Smooth muscle cell (in vitro differentiated cells): ENCODE measurements around the gene NCOA6. TPM values are rescaled to one million over a fixed set of nuclear protein-coding genes. Genes with fewer than 3 reads are reported as not detected.

ENCODE experiments used
- DNase-seq: peaks from one replicate; lab custom pipeline; 2025; ENCODE audit not compliant: unreplicated experiment; lab: John Stamatoyannopoulos, UW
- H2AFZ ChIP-seq: fragments of 200-600 bp; sonication (generic); 2 replicates; pipeline ENCODE4 v1.6.0; 2016; ENCODE audit warnings: antibody characterized with exemption, low read depth, mild to moderate bottlenecking
- H3F3A ChIP-seq: fragments of 200-600 bp; sonication (generic); 2 replicates; pipeline ENCODE4 v1.6.0; 2017; ENCODE audit warnings: antibody characterized with exemption, low read depth
- H3K27ac ChIP-seq: fragments of 200-600 bp; sonication (generic); 2 replicates; pipeline ENCODE4 v1.5.1; 2016; ENCODE audit warnings: low read depth, mild to moderate bottlenecking
- H3K27me3 ChIP-seq: fragments of 200-600 bp; sonication (generic); 2 replicates; pipeline ENCODE4 v1.6.1; 2016; ENCODE audit warnings: low read depth, mild to moderate bottlenecking
- H3K36me3 ChIP-seq: fragments of 200-600 bp; sonication (generic); 2 replicates; pipeline ENCODE4 v1.5.1; 2016; ENCODE audit warnings: low read depth
- H3K4me1 ChIP-seq: fragments of 200-600 bp; sonication (generic); 2 replicates; pipeline ENCODE4 v1.5.1; 2016; ENCODE audit warnings: low read depth
- H3K4me2 ChIP-seq: fragments of 200-600 bp; sonication (generic); 2 replicates; pipeline ENCODE4 v1.6.0; 2016; ENCODE audit warnings: mild to moderate bottlenecking
- H3K4me3 ChIP-seq: fragments of 200-600 bp; sonication (generic); 2 replicates; pipeline ENCODE4 v1.5.1; 2016; ENCODE audit warnings: mild to moderate bottlenecking
- H3K79me2 ChIP-seq: fragments of 200-600 bp; sonication (generic); 2 replicates; pipeline ENCODE4 v1.6.0; 2016; ENCODE audit warnings: low read depth, mild to moderate bottlenecking
- H3K9ac ChIP-seq: fragments of 200-600 bp; sonication (generic); 2 replicates; pipeline ENCODE4 v1.6.0; 2016; ENCODE audit warnings: low read depth
- H3K9me3 ChIP-seq: fragments of 200-600 bp; sonication (generic); replicated peaks from 2 replicates; pipeline ENCODE4 v1.5.1; 2016; ENCODE audit warnings: low read depth
- H4K20me1 ChIP-seq: fragments of 200-600 bp; sonication (generic); 2 replicates; pipeline ENCODE4 v1.6.0; 2016; ENCODE audit warnings: low read depth
- WGBS: methylation state at CpG from one replicate; pipeline ENCODE4 v1.1.7; 2016; ENCODE audit warnings: low lambda C conversion rate; 5-methylcytosine and 5-hydroxymethylcytosine counted together
- polyA plus RNA-seq: library from polyadenylated mRNA; unstranded; fragments of >200 nt; fragmentation: Nextera tagmentation; extraction: Ambion mirVana; gene quantifications from 2 replicates; pipeline ENCODE4 v1.2.1, GENCODE V29; 2016
- total RNA-seq: library from RNA; depleted of rRNA; stranded (reverse); fragments of >200 nt; gene quantifications from 2 replicates; pipeline ENCODE4 v1.2.3, GENCODE V29; 2014
- TF ChIP-seq, protein P1 (sequence below): fragments of 200-600 bp; sonication (generic); IDR thresholded peaks from 2 replicates; pipeline ENCODE4 v1.5.1; 2017; ENCODE audit warnings: borderline replicate concordance, mild to moderate bottlenecking, antibody characterized with exemption; ENCODE audit not compliant: insufficient read depth, poor library complexity, severe bottlenecking

Gene NCOA6
- total and polyA plus RNA-seq, 2 experiments from 2014 or later = 15.6 to 19.0 TPM

DNA sequence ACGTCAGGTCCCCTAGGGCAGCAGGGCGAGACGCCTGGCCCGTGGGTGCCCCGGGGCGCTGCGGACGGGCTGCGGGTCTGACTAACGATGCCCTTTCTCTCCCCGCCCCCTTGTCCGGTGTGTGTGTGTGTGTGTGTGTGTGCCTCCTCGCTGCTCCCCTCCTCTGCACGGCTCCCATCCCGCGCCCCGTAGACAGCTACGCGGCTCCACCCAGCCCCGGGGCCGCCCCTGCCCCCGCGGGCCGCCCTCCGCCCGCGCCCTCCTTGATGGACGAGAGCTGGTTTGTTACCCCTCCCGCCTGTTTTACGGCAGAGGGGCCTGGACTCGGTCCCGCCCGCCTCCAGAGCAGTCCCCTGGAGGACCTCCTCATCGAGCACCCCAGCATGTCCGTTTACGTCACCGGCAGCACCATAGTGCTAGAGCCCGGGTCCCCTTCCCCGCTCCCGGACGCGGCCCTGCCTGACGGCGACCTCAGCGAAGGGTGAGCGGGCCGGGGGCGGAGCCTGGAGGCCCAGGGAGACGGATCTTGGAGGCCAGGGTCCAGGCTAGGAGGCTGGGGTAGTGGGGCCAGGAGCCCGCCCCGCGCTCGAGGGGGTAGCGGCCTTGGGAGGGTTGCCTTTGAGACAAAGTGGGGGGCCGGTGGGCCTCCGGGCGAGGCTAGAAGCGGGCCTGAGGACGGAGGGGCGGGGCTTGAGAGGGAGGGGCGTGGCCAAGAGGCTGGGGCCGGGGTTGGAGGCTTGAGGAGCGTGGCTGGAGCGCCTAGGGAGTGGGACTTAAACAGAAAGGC is 116.2 kb downstream of the NCOA6 start:
- H3K27ac ChIP-seq = peak overlapping the region; percentile 50
- WGBS = under 1% methylated on average over 30 of the region's 64 CpGs
- no peaks in the 10 kb centered on the region for H3K36me3 ChIP-seq
- H3K4me1 ChIP-seq = peaks cover 9% of the 10 kb centered on the region
- no peaks in the 10 kb centered on the region for H3K9me3 ChIP-seq
- peak overlapping the region; percentile 84 for H3K4me3 ChIP-seq
- H3K4me2 ChIP-seq = peak overlapping the region; percentile 95
- peak; percentile 90 for DNase-seq
- peaks cover 54% of the 10 kb centered on the region for H4K20me1 ChIP-seq
- TF ChIP-seq, protein P1, sequence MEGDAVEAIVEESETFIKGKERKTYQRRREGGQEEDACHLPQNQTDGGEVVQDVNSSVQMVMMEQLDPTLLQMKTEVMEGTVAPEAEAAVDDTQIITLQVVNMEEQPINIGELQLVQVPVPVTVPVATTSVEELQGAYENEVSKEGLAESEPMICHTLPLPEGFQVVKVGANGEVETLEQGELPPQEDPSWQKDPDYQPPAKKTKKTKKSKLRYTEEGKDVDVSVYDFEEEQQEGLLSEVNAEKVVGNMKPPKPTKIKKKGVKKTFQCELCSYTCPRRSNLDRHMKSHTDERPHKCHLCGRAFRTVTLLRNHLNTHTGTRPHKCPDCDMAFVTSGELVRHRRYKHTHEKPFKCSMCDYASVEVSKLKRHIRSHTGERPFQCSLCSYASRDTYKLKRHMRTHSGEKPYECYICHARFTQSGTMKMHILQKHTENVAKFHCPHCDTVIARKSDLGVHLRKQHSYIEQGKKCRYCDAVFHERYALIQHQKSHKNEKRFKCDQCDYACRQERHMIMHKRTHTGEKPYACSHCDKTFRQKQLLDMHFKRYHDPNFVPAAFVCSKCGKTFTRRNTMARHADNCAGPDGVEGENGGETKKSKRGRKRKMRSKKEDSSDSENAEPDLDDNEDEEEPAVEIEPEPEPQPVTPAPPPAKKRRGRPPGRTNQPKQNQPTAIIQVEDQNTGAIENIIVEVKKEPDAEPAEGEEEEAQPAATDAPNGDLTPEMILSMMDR = no peak
- peak overlapping the region; percentile 68 for H3K9ac ChIP-seq
- no peak overlapping the region for H2AFZ ChIP-seq
- peaks cover 12% of the 10 kb centered on the region for H3F3A ChIP-seq
- no peaks in the 10 kb centered on the region for H3K79me2 ChIP-seq
- H3K27me3 ChIP-seq = no peaks in the 10 kb centered on the region

DNA sequence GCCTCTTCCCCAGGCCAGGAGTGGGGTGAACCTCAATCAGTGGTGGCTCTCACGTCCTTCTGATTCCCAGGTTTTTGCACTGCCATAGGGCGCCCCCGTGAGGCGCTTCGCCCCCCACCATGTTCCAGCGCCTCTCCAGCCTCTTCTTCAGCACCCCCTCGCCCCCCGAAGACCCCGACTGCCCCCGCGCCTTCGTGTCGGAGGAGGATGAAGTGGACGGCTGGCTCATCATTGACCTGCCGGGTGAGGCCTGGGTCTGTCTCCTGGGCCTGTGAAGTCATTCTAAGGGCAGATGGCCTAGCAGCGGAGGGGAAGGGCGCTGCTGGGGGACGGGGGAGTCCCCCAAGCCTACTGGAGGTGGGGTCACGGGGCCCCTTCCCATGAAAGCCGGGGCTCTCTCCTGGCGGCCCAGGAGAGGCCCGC is 116.8 kb downstream of the NCOA6 start:
- Histone ChIP-seq H3K9me3 (no peaks in the 10 kb centered on the region), H2AFZ (no peak overlapping the region), H3K9ac (peak overlapping the region; percentile 44), H3K27me3 (no peaks in the 10 kb centered on the region), H4K20me1 (peaks cover 48% of the 10 kb centered on the region), H3K27ac (peak overlapping the region; percentile 19), H3F3A (peaks cover 6% of the 10 kb centered on the region), H3K36me3 (no peaks in the 10 kb centered on the region), H3K79me2 (no peaks in the 10 kb centered on the region), H3K4me1 (peaks cover 9% of the 10 kb centered on the region), H3K4me3 (peak overlapping the region; percentile 84), H3K4me2 (peak overlapping the region; percentile 95)
- 5% methylated on average over 4 of the region's 22 CpGs for WGBS
- TF ChIP-seq, protein P1 = peak; percentile 42
- no peak for DNase-seq

DNA sequence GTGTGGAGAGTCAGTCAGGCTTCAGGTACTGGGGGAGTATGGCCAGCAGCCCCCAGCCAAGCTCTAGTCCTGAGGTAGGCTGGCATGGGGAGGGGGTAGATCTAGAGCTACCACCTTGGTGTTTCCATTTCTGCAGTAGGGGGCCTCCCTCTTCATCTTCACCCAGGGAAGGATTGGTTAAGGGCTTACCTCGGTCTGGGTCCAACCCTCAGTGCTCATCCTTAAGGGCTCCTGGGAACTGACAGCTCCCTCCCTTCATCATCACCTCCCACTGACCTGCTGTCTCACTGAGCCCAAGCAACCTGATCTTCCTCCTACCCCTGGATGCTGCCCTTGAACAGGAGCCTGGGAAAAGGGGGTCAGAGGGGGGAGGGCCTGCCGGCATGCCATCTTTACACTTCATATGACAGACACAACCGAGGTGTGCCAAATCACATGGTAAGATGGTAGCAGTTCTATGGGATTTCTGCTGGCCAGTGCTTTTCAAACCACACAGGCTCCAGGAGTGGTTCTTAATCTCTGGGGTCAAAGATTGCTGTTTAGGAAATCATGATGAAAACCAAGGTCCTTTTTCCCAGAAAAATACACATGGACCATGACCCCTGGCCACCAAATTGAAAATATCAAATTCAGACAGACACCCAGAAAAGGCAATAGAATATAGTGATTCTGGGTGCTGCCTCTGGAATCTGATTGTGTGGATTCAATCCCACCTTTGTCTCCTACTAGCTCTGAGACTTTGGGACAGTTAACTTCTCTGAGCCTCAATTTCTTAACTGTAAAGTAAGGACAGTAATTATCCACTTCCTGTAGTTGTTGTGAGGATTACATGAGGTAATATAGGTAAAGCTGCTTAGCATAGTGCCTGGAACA is 118.3 kb downstream of the NCOA6 start:
- Histone ChIP-seq H3K4me2 (no peak overlapping the region), H2AFZ (no peak overlapping the region), H3K4me1 (peaks cover 9% of the 10 kb centered on the region), H3K36me3 (no peaks in the 10 kb centered on the region), H3K9me3 (no peaks in the 10 kb centered on the region), H4K20me1 (peaks cover 36% of the 10 kb centered on the region), H3K4me3 (no peak overlapping the region), H3K79me2 (no peaks in the 10 kb centered on the region), H3F3A (no peaks in the 10 kb centered on the region), H3K9ac (no peak overlapping the region), H3K27ac (no peak overlapping the region), H3K27me3 (no peaks in the 10 kb centered on the region)
- WGBS = 93% methylated on average over 3 of the region's 3 CpGs
- no peak for DNase-seq
- TF ChIP-seq, protein P1 = no peak
